GM21381 (cell line): ENCODE data around the gene DENND4B.

ENCODE experiments used
- ATAC-seq: cut with Tn5 transposase; IDR thresholded peaks from one replicate; pipeline ENCODE4 v1.9.1; 2021; ENCODE audit warnings: mild to moderate bottlenecking, moderate library complexity; ENCODE audit not compliant: unreplicated experiment

The DENND4B gene

GRCh38 chr1:153888533-153888932, 58.0 kb downstream of the DENND4B start:
- ATAC-seq, result no peak

GRCh38 chr1:153886127-153886526, 60.4 kb downstream of the DENND4B start:
- no peak for ATAC-seq

DNA sequence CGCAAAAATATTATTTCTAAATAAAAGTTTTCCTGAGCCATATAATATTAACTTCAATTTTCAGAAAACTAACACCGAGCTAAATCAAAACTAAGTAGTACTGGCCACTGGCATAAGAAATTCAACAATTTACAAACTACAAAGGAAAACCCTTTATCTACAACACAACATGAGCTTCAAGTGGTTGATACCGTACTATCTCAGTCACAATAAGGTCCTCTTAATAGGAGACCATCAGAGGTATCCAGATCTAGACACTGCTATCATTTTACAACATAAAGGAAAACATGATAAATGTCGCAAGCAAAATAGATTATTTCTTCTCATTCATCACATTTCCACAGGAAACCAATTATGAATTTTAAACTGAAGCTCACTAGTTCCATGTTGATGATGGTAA, 63.3 kb downstream of the DENND4B start:
- ATAC-seq, result no peak

DNA sequence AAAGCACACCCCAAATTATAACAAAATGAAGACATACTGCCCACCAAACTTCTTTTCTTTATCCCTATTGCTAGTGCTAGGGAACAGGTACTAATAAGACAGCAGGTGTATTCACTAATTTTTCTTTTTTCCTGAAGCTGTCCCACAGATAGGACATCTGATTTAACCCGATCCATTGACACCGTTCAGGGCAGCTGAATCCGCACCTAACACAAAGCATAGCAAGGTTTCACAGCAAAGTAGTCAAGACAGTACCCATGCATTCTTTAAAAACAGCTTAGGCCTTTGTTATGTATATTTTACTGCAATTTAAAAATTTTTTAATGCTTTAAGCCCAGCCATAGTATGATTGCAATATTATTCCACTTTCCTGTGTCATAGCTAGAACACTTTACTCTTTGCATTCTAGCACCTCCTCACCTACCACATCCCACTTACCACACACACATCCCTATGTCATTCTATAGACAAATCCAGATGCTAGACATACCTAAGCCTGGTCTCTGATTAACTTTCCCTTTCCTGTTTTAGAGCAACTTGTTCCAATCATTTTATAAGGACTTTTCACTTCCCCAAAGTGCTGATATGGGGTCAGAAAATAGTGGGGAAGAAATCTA, 64.1 kb downstream of the DENND4B start:
- ATAC-seq, result no peak

DNA sequence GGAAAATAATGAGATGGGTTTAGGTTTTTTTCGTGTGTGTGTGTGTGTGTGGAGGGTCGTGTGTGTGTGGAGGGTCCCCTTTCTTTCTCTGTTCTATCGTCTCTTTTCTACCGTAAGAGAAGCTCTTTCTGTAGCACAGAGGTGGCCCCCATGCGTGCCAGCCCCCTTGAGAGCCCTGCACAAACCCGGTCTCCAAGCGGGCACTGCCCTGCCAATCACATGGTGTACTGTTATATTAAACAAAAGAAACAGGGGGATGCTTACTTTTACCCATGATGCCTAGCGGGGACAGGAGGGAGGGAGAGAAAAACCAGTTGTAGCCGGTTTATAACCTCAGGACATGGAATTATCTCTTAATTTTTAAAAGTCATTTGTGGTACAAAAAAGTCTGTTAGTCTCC, 64.8 kb downstream of the DENND4B start:
- ATAC-seq, result no peak

- ATAC-seq, result no peak
Observed at GRCh38 chr1:153880962-153881361, 65.6 kb downstream of the DENND4B start.

GRCh38 chr1:153880024-153880423, 66.5 kb downstream of the DENND4B start:
- no peak for ATAC-seq
